ENCODE measurements around the gene HBZ.

DNA sequence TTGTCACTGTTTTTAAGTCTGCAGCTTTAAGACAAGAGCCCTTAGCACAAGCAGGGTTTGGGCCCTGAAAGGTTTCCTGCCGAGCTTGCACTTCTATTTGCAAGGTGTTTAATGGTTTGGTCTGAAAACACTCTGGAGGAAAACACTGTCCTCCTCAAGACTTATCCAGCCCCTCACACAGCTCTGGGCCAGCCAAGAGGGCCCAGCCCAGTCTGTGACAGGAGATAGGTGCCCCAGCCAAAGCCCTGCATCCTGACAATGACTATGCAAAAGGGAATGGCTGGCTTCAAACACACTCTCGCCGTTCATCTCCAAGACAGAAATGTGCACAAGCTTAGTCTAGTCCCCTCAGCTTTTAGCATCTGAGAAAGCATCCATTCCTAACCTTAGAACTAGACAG is 47.5 kb upstream of the HBZ start:
- TF ChIP-seq, protein P1, sequence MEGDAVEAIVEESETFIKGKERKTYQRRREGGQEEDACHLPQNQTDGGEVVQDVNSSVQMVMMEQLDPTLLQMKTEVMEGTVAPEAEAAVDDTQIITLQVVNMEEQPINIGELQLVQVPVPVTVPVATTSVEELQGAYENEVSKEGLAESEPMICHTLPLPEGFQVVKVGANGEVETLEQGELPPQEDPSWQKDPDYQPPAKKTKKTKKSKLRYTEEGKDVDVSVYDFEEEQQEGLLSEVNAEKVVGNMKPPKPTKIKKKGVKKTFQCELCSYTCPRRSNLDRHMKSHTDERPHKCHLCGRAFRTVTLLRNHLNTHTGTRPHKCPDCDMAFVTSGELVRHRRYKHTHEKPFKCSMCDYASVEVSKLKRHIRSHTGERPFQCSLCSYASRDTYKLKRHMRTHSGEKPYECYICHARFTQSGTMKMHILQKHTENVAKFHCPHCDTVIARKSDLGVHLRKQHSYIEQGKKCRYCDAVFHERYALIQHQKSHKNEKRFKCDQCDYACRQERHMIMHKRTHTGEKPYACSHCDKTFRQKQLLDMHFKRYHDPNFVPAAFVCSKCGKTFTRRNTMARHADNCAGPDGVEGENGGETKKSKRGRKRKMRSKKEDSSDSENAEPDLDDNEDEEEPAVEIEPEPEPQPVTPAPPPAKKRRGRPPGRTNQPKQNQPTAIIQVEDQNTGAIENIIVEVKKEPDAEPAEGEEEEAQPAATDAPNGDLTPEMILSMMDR (IDR thresholded peaks at IDR 0.05 in 2 of 3, conservative IDR thresholded peaks at IDR 0.05 in 1 of 3; ENCODE audit: insufficient read depth in 2 of 3, low read depth in 1 of 3, low read length in 3 of 3): no peak
- TF ChIP-seq HNRNPL (IDR thresholded peaks at IDR 0.05; ENCODE audit: low read depth, low read length) (no peak), TCF3 (CRISPR knock-in tag; IDR thresholded peaks at IDR 0.05) (peak; percentile 88), HDAC3 (IDR thresholded peaks at IDR 0.05; ENCODE audit: borderline replicate concordance, partially characterized antibody) (no peak), SMAD1 (IDR thresholded peaks at IDR 0.05; ENCODE audit: low read depth, low read length, partially characterized antibody) (no peak)
- TF ChIP-seq, protein P2, sequence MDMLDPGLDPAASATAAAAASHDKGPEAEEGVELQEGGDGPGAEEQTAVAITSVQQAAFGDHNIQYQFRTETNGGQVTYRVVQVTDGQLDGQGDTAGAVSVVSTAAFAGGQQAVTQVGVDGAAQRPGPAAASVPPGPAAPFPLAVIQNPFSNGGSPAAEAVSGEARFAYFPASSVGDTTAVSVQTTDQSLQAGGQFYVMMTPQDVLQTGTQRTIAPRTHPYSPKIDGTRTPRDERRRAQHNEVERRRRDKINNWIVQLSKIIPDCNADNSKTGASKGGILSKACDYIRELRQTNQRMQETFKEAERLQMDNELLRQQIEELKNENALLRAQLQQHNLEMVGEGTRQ (CRISPR knock-in tag; IDR thresholded peaks at IDR 0.05): no peak
